WTC11 (cell line): ENCODE data around the gene BOC. TPM values are rescaled to one million over a fixed set of nuclear protein-coding genes. Genes with fewer than 3 reads are reported as not detected.

ENCODE experiments used
- ATAC-seq: fragments of 200-7000 bp; cut with Tn5 transposase; 2 replicates; pipeline ENCODE4 v1.10.0; 2021; ENCODE audit warnings: mild to moderate bottlenecking, moderate library complexity
- CTCF ChIA-PET: fragments of 300-600 bp; sonication (Branson Sonifier 250); formaldehyde crosslinking; loops from one replicate; lab custom pipeline; 2021; ENCODE audit warnings: antibody characterized with exemption; lab: Charles Lee
- POLR2A ChIA-PET: fragments of 350-600 bp; sonication (Branson Sonifier 250); formaldehyde crosslinking; loops from one replicate; lab custom pipeline; 2021; ENCODE audit warnings: antibody characterized with exemption; lab: Charles Lee
- DNase-seq: peaks from one replicate; pipeline ENCODE4 v3.0.0; 2021; ENCODE audit warnings: low spot score
- H3K27ac Mint-ChIP-seq: 2 replicates; pipeline ENCODE4 v1.8.0; 2021; ENCODE audit warnings: mixed read lengths
- H3K27me3 Mint-ChIP-seq: 2 replicates; pipeline ENCODE4 v1.8.0; 2021; ENCODE audit warnings: low read depth, mild to moderate bottlenecking, moderate library complexity, mixed read lengths
- H3K36me3 Mint-ChIP-seq: 2 replicates; pipeline ENCODE4 v1.8.0; 2021; ENCODE audit warnings: mixed read lengths
- H3K4me1 Mint-ChIP-seq: 2 replicates; pipeline ENCODE4 v1.8.0; 2022; ENCODE audit warnings: mixed read lengths
- H3K4me3 Mint-ChIP-seq: 2 replicates; pipeline ENCODE4 v1.8.0; 2021; ENCODE audit warnings: mild to moderate bottlenecking, moderate library complexity, mixed read lengths
- H3K9me3 Mint-ChIP-seq: 2 replicates; pipeline ENCODE4 v1.8.0; 2021; ENCODE audit warnings: mixed read lengths
- CREM ChIP-seq: sonication (generic); formaldehyde crosslinking; IDR thresholded peaks from 2 replicates; pipeline ENCODE4 v1.8.1; 2022; ENCODE audit warnings: mild to moderate bottlenecking, missing genetic modification reagents, moderate library complexity
- ESRRA ChIP-seq: sonication (generic); formaldehyde crosslinking; IDR thresholded peaks from 2 replicates; pipeline ENCODE4 v1.8.1; 2022; ENCODE audit warnings: mild to moderate bottlenecking, missing genetic modification reagents, borderline replicate concordance
- FOXJ3 ChIP-seq: sonication (generic); formaldehyde crosslinking; IDR thresholded peaks from 2 replicates; pipeline ENCODE4 v1.9.0; 2021; ENCODE audit warnings: missing genetic modification reagents, mild to moderate bottlenecking, borderline replicate concordance
- GABPB1 ChIP-seq: sonication (generic); formaldehyde crosslinking; IDR thresholded peaks from 2 replicates; pipeline ENCODE4 v1.8.1; 2023; ENCODE audit warnings: mild to moderate bottlenecking, missing genetic modification reagents
- GTF2I ChIP-seq: fragments of 250-450 bp; sonication (Bioruptor Pico); conservative IDR thresholded peaks from 2 replicates; pipeline ENCODE4 v1.4.0; 2021; ENCODE audit warnings: mild to moderate bottlenecking
- IRF1 ChIP-seq: sonication (generic); formaldehyde crosslinking; IDR thresholded peaks from 2 replicates; pipeline ENCODE4 v1.8.0; 2023; ENCODE audit warnings: missing genetic modification reagents
- JUN ChIP-seq: sonication (generic); formaldehyde crosslinking; IDR thresholded peaks from 2 replicates; pipeline ENCODE4 v1.8.0; 2023; ENCODE audit warnings: mild to moderate bottlenecking, missing genetic modification reagents
- KAT7 ChIP-seq: sonication (generic); formaldehyde crosslinking; IDR thresholded peaks from 2 replicates; pipeline ENCODE4 v1.8.1; 2023; ENCODE audit warnings: missing genetic modification reagents, mild to moderate bottlenecking, borderline replicate concordance
- MAX ChIP-seq: sonication (generic); formaldehyde crosslinking; IDR thresholded peaks from 2 replicates; pipeline ENCODE4 v1.8.0; 2022; ENCODE audit warnings: mild to moderate bottlenecking, missing genetic modification reagents
- NFE2L1 ChIP-seq: sonication (generic); formaldehyde crosslinking; IDR thresholded peaks from 2 replicates; pipeline ENCODE4 v1.8.1; 2023; ENCODE audit warnings: missing genetic modification reagents
- NR1H2 ChIP-seq: sonication (generic); formaldehyde crosslinking; IDR thresholded peaks from 2 replicates; pipeline ENCODE4 v1.9.0; 2021; ENCODE audit warnings: mild to moderate bottlenecking, moderate library complexity, missing genetic modification reagents
- PRDM15 ChIP-seq: sonication (generic); formaldehyde crosslinking; IDR thresholded peaks from 2 replicates; pipeline ENCODE4 v1.8.0; 2022; ENCODE audit warnings: missing genetic modification reagents
- PRRX2 ChIP-seq: fragments of 250-450 bp; sonication (Bioruptor Pico); IDR thresholded peaks from 2 replicates; pipeline ENCODE4 v1.8.0; 2021; ENCODE audit warnings: mild to moderate bottlenecking
- RORB ChIP-seq: fragments of 250-450 bp; sonication (Bioruptor Pico); IDR thresholded peaks from 2 replicates; pipeline ENCODE4 v1.9.0; 2021; ENCODE audit warnings: mild to moderate bottlenecking
- SOX15 ChIP-seq: fragments of 250-450 bp; sonication (Bioruptor Pico); IDR thresholded peaks from 2 replicates; pipeline ENCODE4 v1.9.0; 2021; ENCODE audit warnings: mild to moderate bottlenecking
- ZNF219 ChIP-seq: sonication (generic); formaldehyde crosslinking; IDR thresholded peaks from 2 replicates; pipeline ENCODE4 v1.8.0; 2023; ENCODE audit warnings: missing genetic modification reagents, mild to moderate bottlenecking, borderline replicate concordance
- ZNF317 ChIP-seq: sonication (generic); formaldehyde crosslinking; IDR thresholded peaks from 2 replicates; pipeline ENCODE4 v1.8.1; 2023; ENCODE audit warnings: low read depth, mild to moderate bottlenecking, moderate library complexity, missing genetic modification reagents, borderline replicate concordance
- ZNF416 ChIP-seq: fragments of 250-450 bp; sonication (Bioruptor Pico); IDR thresholded peaks from 2 replicates; pipeline ENCODE4 v1.9.0; 2021; ENCODE audit warnings: mild to moderate bottlenecking, inconsistent platforms
- ZNF423 ChIP-seq: fragments of 250-450 bp; sonication (Bioruptor Pico); IDR thresholded peaks from 2 replicates; pipeline ENCODE4 v2.1.2; 2022; ENCODE audit warnings: mild to moderate bottlenecking, moderate library complexity
- ZNF671 ChIP-seq: fragments of 250-450 bp; sonication (Bioruptor Pico); IDR thresholded peaks from 2 replicates; pipeline ENCODE4 v1.8.0; 2021; ENCODE audit warnings: mild to moderate bottlenecking
- total RNA-seq: library from RNA; stranded (reverse); gene quantifications from 3 replicates; pipeline ENCODE4 v1.2.3, GENCODE V29; 2021
- TF ChIP-seq, protein P1 (sequence below): sonication (generic); formaldehyde crosslinking; IDR thresholded peaks from 2 replicates; pipeline ENCODE4 v1.8.0; 2023; ENCODE audit warnings: mild to moderate bottlenecking, missing genetic modification reagents
- TF ChIP-seq, protein P2 (sequence below): sonication (generic); formaldehyde crosslinking; IDR thresholded peaks from 2 replicates; pipeline ENCODE4 v1.8.0; 2022; ENCODE audit warnings: mild to moderate bottlenecking, missing genetic modification reagents
- TF ChIP-seq, protein P3 (sequence below): sonication (generic); formaldehyde crosslinking; IDR thresholded peaks from 2 replicates; pipeline ENCODE4 v1.8.1; 2022; ENCODE audit warnings: missing genetic modification reagents, borderline replicate concordance
- TF ChIP-seq, protein P4 (sequence below): fragments of 250-450 bp; sonication (Bioruptor Pico); IDR thresholded peaks from 2 replicates; pipeline ENCODE4 v1.9.0; 2021; ENCODE audit warnings: mild to moderate bottlenecking
- TF ChIP-seq, protein P5 (sequence below): sonication (generic); formaldehyde crosslinking; conservative IDR thresholded peaks from 2 replicates; pipeline ENCODE4 v1.8.1; 2022; ENCODE audit warnings: mild to moderate bottlenecking, missing genetic modification reagents
- TF ChIP-seq, protein P6 (sequence below): sonication (generic); formaldehyde crosslinking; IDR thresholded peaks from 2 replicates; pipeline ENCODE4 v1.8.1; 2022; ENCODE audit warnings: mild to moderate bottlenecking, moderate library complexity, missing genetic modification reagents

The BOC gene
- total RNA-seq, 1 experiment from 2014 or later, result 8.0 TPM

DNA sequence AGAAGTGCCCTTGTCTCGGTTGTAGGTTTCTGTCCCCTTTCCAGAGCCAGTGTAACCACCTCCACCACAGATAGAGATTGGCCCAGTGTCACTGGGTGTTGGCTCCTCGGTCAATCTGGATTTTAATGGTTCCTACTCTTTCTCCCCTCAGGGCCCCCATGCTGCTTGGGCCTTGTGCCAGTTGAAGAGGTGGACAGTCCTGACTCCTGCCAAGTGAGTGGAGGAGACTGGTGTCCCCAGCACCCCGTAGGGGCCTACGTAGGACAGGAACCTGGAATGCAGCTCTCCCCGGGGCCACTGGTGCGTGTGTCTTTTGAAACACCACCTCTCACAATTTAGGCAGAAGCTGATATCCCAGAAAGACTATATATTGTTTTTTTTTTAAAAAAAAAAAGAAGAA lies 75.2 kb downstream of the BOC start (continued):
- TF ChIP-seq, protein P1, sequence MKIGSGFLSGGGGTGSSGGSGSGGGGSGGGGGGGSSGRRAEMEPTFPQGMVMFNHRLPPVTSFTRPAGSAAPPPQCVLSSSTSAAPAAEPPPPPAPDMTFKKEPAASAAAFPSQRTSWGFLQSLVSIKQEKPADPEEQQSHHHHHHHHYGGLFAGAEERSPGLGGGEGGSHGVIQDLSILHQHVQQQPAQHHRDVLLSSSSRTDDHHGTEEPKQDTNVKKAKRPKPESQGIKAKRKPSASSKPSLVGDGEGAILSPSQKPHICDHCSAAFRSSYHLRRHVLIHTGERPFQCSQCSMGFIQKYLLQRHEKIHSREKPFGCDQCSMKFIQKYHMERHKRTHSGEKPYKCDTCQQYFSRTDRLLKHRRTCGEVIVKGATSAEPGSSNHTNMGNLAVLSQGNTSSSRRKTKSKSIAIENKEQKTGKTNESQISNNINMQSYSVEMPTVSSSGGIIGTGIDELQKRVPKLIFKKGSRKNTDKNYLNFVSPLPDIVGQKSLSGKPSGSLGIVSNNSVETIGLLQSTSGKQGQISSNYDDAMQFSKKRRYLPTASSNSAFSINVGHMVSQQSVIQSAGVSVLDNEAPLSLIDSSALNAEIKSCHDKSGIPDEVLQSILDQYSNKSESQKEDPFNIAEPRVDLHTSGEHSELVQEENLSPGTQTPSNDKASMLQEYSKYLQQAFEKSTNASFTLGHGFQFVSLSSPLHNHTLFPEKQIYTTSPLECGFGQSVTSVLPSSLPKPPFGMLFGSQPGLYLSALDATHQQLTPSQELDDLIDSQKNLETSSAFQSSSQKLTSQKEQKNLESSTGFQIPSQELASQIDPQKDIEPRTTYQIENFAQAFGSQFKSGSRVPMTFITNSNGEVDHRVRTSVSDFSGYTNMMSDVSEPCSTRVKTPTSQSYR, result no peak
- no peak for TF ChIP-seq RORB
- TF ChIP-seq, protein P2, sequence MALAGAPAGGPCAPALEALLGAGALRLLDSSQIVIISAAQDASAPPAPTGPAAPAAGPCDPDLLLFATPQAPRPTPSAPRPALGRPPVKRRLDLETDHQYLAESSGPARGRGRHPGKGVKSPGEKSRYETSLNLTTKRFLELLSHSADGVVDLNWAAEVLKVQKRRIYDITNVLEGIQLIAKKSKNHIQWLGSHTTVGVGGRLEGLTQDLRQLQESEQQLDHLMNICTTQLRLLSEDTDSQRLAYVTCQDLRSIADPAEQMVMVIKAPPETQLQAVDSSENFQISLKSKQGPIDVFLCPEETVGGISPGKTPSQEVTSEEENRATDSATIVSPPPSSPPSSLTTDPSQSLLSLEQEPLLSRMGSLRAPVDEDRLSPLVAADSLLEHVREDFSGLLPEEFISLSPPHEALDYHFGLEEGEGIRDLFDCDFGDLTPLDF (CRISPR knock-in tag), result no peak
- no peak for TF ChIP-seq ZNF219
- no peak for TF ChIP-seq CREM
- no peak for TF ChIP-seq ZNF317 (CRISPR knock-in tag)

- no peaks in the 10 kb centered on the region for H3K4me1 Mint-ChIP-seq
- CTCF ChIA-PET, result interaction anchor here (0.7 to 3.7 kb wide), 16 partner anchors 10 to 551 kb away, joined by 3 to 31 read pairs (median 10); partner anchors contain the start of gene BOC
- no peaks in the 10 kb centered on the region for H3K9me3 Mint-ChIP-seq
- no peaks in the 10 kb centered on the region for H3K36me3 Mint-ChIP-seq
- no peaks in the 10 kb centered on the region; the same call in 1 of the 2 replicates for H3K27me3 Mint-ChIP-seq
- no peak for TF ChIP-seq ZNF423
- TF ChIP-seq GABPB1 (CRISPR knock-in tag), result no peak
- no peak for TF ChIP-seq NR1H2 (CRISPR knock-in tag)
- TF ChIP-seq FOXJ3, result no peak
- TF ChIP-seq KAT7, result no peak
- TF ChIP-seq, protein P3, sequence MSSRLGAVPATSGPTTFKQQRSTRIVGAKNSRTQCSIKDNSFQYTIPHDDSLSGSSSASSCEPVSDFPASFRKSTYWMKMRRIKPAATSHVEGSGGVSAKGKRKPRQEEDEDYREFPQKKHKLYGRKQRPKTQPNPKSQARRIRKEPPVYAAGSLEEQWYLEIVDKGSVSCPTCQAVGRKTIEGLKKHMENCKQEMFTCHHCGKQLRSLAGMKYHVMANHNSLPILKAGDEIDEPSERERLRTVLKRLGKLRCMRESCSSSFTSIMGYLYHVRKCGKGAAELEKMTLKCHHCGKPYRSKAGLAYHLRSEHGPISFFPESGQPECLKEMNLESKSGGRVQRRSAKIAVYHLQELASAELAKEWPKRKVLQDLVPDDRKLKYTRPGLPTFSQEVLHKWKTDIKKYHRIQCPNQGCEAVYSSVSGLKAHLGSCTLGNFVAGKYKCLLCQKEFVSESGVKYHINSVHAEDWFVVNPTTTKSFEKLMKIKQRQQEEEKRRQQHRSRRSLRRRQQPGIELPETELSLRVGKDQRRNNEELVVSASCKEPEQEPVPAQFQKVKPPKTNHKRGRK, result no peak
- no peak for TF ChIP-seq ZNF671 (CRISPR knock-in tag)
- no peak for TF ChIP-seq ZNF416 (CRISPR knock-in tag)
- TF ChIP-seq PRRX2 (CRISPR knock-in tag), result no peak
- no peak for TF ChIP-seq GTF2I
- no peak for TF ChIP-seq MAX
- TF ChIP-seq JUN, result no peak
- no peak for TF ChIP-seq NFE2L1 (CRISPR knock-in tag)
- TF ChIP-seq, protein P4, sequence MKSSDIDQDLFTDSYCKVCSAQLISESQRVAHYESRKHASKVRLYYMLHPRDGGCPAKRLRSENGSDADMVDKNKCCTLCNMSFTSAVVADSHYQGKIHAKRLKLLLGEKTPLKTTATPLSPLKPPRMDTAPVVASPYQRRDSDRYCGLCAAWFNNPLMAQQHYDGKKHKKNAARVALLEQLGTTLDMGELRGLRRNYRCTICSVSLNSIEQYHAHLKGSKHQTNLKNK (CRISPR knock-in tag), result no peak
- TF ChIP-seq, protein P5, sequence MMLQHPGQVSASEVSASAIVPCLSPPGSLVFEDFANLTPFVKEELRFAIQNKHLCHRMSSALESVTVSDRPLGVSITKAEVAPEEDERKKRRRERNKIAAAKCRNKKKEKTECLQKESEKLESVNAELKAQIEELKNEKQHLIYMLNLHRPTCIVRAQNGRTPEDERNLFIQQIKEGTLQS (CRISPR knock-in tag), result no peak
- no peak for TF ChIP-seq SOX15
- no peak for TF ChIP-seq PRDM15 (CRISPR knock-in tag)
- TF ChIP-seq, protein P6, sequence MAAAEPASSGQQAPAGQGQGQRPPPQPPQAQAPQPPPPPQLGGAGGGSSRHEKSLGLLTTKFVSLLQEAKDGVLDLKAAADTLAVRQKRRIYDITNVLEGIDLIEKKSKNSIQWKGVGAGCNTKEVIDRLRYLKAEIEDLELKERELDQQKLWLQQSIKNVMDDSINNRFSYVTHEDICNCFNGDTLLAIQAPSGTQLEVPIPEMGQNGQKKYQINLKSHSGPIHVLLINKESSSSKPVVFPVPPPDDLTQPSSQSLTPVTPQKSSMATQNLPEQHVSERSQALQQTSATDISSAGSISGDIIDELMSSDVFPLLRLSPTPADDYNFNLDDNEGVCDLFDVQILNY (CRISPR knock-in tag), result no peak
- TF ChIP-seq IRF1 (CRISPR knock-in tag), result no peak
- TF ChIP-seq ESRRA (CRISPR knock-in tag), result no peak
- TF ChIP-seq, all 79 proteins: peak for 0
- no peak for ATAC-seq
- DNase-seq, result no peak
- Mint-ChIP-seq H3K27ac (no peak overlapping the region), H3K4me3 (no peak overlapping the region)
- POLR2A ChIA-PET, result no interaction called here
Measured at GRCh38 chr3:113287111-113287802, 75.9 kb downstream of the BOC start.
